Peyer's patch (tissue), 4 donors: ENCODE data around the gene HMGN4.

Source experiments
- CTCF ChIP-seq, 6 experiments: fragments of 450-650 bp in 4 of 6; fragments of 200-600 bp in 2 of 6; sonication (generic) in 1 of 6; IDR thresholded peaks; one replicate each; pipeline ENCODE4 v1.5.1; 2017 to 2019; ENCODE audit warnings: antibody characterized with exemption in 6 of 6, mild to moderate bottlenecking in 3 of 6, moderate library complexity in 1 of 6
- POLR2A ChIP-seq, 2 donors: fragments of 450-650 bp; IDR thresholded peaks; one replicate each; pipeline ENCODE4 v1.5.1; 2017; ENCODE audit warnings: antibody characterized with exemption in 2 of 2, mild to moderate bottlenecking in 2 of 2, moderate library complexity in 2 of 2

- TF ChIP-seq CTCF (IDR thresholded peaks at IDR 0.05) (no peak), POLR2A (IDR thresholded peaks at IDR 0.05) (no peak)
Observed at GRCh38 chr6:26545627-26546026, 7.5 kb downstream of the HMGN4 start.
